ENCODE measurements around the gene NUP210. TPM values are rescaled to one million over a fixed set of nuclear protein-coding genes. Genes with fewer than 3 reads are reported as not detected.

Gene NUP210
- total and polyA plus RNA-seq, 2 of the 13 experiments (the other 11 are each of a cell fraction or from before 2014, with no cell fraction given): 31.6 to 35.2 TPM

GRCh38 chr3:13393427-13394360 lies 26.4 kb downstream of the NUP210 start (continued):
- TF ChIP-seq NCOA2 (CRISPR knock-in tag; IDR thresholded peaks at IDR 0.05) (peak; percentile 81), ONECUT2 (CRISPR knock-in tag; IDR thresholded peaks at IDR 0.05) (no peak), MIXL1 (CRISPR knock-in tag; IDR thresholded peaks at IDR 0.05) (peak; percentile 77), NR2F6 (IDR thresholded peaks at IDR 0.05) (peak; percentile 69), NR2F6 (CRISPR knock-in tag; IDR thresholded peaks at IDR 0.05) (peak; percentile 69; the same call in 1 of the 2 replicates), FOXC1 (CRISPR knock-in tag; IDR thresholded peaks at IDR 0.05; ENCODE audit: borderline replicate concordance) (0 out of 2 replicates have a peak, but pooled peaks have one; percentile 9), ZNF792 (CRISPR knock-in tag; IDR thresholded peaks at IDR 0.05) (0 out of 2 replicates have a peak, but pooled peaks have one; percentile 17), ZNF530 (CRISPR knock-in tag; IDR thresholded peaks at IDR 0.05; ENCODE audit: low read depth) (no peak), MEF2D (CRISPR knock-in tag; IDR thresholded peaks at IDR 0.05) (0 out of 2 replicates have a peak, but pooled peaks have one; percentile 22), POGK (CRISPR knock-in tag; conservative IDR thresholded peaks at IDR 0.05) (peak; percentile 63), ZMYM3 (CRISPR knock-in tag; IDR thresholded peaks at IDR 0.05) (peak; percentile 52; the same call in 1 of the 2 replicates), TEAD3 (CRISPR knock-in tag; optimal IDR thresholded peaks at IDR 0.05; ENCODE audit: borderline replicate concordance) (peak; percentile 66), ZKSCAN1 (IDR thresholded peaks at IDR 0.05; ENCODE audit: low read length) (peak; percentile 97), ATF7-NPFF (CRISPR knock-in tag; IDR thresholded peaks at IDR 0.05; ENCODE audit: low read depth) (no peak), FOXA1 (IDR thresholded peaks at IDR 0.05) (no peak), FOXA1 (CRISPR knock-in tag; IDR thresholded peaks at IDR 0.05) (peak; percentile 60; the same call in 1 of the 2 replicates), ZNF292 (CRISPR knock-in tag; IDR thresholded peaks at IDR 0.05; ENCODE audit: borderline replicate concordance, low read depth) (no peak), ZFP90 (CRISPR knock-in tag; IDR thresholded peaks at IDR 0.05; ENCODE audit: borderline replicate concordance) (peak; percentile 52; the same call in 1 of the 2 replicates), ZNF558 (CRISPR knock-in tag; IDR thresholded peaks at IDR 0.05; ENCODE audit: borderline replicate concordance) (peak; percentile 39; the same call in 1 of the 2 replicates), YEATS4 (CRISPR knock-in tag; IDR thresholded peaks at IDR 0.05; ENCODE audit: borderline replicate concordance) (peak; percentile 75), ELF3 (CRISPR knock-in tag; IDR thresholded peaks at IDR 0.05) (peak; percentile 58), ZNF605 (CRISPR knock-in tag; IDR thresholded peaks at IDR 0.05) (0 out of 2 replicates have a peak, but pooled peaks have one; percentile 20), MXI1 (IDR thresholded peaks at IDR 0.05; ENCODE audit: borderline replicate concordance, low read depth, low read length) (peak; percentile 30; the same call in 1 of the 3 replicates), EZH2 (conservative IDR thresholded peaks at IDR 0.05; ENCODE audit: low read depth, low read length) (no peak), ATAD3A (CRISPR knock-in tag; IDR thresholded peaks at IDR 0.05) (no peak)
- TF ChIP-seq, protein P1, sequence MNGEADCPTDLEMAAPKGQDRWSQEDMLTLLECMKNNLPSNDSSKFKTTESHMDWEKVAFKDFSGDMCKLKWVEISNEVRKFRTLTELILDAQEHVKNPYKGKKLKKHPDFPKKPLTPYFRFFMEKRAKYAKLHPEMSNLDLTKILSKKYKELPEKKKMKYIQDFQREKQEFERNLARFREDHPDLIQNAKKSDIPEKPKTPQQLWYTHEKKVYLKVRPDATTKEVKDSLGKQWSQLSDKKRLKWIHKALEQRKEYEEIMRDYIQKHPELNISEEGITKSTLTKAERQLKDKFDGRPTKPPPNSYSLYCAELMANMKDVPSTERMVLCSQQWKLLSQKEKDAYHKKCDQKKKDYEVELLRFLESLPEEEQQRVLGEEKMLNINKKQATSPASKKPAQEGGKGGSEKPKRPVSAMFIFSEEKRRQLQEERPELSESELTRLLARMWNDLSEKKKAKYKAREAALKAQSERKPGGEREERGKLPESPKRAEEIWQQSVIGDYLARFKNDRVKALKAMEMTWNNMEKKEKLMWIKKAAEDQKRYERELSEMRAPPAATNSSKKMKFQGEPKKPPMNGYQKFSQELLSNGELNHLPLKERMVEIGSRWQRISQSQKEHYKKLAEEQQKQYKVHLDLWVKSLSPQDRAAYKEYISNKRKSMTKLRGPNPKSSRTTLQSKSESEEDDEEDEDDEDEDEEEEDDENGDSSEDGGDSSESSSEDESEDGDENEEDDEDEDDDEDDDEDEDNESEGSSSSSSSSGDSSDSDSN (CRISPR knock-in tag; IDR thresholded peaks at IDR 0.05): 0 out of 2 replicates have a peak, but pooled peaks have one; percentile 38
- TF ChIP-seq, protein P2, sequence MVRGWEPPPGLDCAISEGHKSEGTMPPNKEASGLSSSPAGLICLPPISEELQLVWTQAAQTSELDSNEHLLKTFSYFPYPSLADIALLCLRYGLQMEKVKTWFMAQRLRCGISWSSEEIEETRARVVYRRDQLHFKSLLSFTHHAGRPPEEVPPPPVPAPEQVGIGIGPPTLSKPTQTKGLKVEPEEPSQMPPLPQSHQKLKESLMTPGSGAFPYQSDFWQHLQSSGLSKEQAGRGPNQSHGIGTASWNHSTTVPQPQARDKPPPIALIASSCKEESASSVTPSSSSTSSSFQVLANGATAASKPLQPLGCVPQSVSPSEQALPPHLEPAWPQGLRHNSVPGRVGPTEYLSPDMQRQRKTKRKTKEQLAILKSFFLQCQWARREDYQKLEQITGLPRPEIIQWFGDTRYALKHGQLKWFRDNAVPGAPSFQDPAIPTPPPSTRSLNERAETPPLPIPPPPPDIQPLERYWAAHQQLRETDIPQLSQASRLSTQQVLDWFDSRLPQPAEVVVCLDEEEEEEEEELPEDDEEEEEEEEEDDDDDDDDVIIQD (CRISPR knock-in tag; IDR thresholded peaks at IDR 0.05; ENCODE audit: low read depth): 0 out of 2 replicates have a peak, but pooled peaks have one; percentile 48

All from HepG2 (cell line).